Measurements from ENCODE around the gene NCAN. TPM values are rescaled to one million over a fixed set of nuclear protein-coding genes. Genes with fewer than 3 reads are reported as not detected.

Gene NCAN
- total RNA-seq, 4 donors from 2014 or later, result not detected

- TF ChIP-seq, protein P1, sequence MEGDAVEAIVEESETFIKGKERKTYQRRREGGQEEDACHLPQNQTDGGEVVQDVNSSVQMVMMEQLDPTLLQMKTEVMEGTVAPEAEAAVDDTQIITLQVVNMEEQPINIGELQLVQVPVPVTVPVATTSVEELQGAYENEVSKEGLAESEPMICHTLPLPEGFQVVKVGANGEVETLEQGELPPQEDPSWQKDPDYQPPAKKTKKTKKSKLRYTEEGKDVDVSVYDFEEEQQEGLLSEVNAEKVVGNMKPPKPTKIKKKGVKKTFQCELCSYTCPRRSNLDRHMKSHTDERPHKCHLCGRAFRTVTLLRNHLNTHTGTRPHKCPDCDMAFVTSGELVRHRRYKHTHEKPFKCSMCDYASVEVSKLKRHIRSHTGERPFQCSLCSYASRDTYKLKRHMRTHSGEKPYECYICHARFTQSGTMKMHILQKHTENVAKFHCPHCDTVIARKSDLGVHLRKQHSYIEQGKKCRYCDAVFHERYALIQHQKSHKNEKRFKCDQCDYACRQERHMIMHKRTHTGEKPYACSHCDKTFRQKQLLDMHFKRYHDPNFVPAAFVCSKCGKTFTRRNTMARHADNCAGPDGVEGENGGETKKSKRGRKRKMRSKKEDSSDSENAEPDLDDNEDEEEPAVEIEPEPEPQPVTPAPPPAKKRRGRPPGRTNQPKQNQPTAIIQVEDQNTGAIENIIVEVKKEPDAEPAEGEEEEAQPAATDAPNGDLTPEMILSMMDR (IDR thresholded peaks at IDR 0.05; ENCODE audit: low read depth), result no peak
Observed at GRCh38 chr19:19268453-19269385, 57.0 kb downstream of the NCAN start.

- TF ChIP-seq, protein P1 (IDR thresholded peaks at IDR 0.05; ENCODE audit: low read depth), result no peak
Observed at GRCh38 chr19:19269952-19270694, 58.4 kb downstream of the NCAN start.

DNA sequence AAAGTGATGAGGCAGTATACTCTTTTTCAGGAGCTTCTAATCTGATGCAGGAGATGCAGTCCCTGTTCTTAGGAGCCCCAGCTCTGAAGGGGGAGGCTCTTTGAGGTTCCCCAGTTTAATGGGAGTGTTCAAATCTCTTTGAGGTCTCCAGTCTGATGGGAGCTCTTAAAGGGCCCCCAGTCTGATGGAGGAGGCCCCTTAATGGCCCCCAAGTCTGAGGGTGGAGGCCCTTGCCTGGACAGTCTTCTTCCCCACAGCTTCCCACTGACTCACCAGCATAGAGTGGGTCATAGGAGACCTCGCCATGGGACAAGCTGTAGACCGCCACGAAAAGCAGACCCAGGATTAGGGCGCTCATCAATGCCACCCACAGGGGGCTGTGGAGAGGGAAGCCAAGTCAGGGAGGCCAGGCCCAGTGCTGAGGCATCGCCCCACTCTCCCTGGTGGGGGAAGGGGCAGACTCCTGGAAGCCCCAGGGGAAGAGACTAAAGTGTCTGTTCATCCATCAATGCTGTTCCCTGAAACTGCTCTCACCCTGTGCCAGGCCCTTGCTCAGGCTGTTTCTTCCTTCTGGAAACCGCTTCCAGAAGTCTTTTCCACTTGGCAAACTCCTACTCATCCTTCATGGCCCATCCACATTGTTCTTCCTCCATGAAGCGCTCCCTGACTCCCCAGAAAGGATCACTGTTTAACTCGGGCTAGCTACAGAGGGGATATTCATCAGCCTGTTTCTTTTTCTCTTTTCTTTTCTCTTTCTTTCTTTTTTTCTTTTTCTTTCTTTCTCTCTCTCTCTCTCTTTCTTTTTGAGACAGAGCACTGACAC is 59.2 kb downstream of the NCAN start:
- TF ChIP-seq, protein P1 (IDR thresholded peaks at IDR 0.05; ENCODE audit: low read depth), result no peak

DNA sequence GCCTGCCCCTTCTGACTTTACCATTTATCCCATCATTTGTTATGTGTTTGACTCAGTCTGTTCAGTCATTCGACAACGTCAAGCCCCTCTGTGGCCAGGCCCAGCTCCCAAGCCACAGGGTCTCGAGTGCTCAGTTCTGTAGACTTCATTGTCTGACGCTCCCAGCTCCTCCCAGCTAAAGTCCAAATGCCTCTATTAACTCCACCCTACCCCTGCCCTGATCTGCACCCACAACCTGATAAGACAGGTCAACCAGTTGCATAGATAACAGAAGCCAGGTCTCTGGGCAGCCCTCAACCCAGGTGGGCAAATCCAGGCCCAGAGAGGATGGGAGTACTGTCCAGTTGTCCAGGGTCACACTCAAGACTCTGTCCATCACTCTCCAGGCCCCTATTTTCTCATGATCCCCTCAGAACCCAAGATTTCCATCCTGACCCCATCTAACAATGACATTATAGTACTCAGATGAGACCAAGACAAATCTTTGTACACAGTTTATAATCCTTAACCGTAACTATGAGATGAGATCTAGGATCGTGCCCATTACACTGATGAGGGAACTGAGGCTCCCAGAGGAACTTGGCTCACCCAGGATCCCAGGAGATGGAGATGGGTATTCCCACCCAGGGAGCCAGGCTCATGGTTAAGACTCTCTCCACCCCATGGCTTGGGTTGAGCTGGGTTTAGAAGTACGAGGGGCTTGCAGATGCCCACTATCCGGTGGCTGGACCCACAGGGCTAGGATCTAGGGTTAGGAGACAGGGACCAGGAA is 60.3 kb downstream of the NCAN start:
- TF ChIP-seq, protein P1 (IDR thresholded peaks at IDR 0.05; ENCODE audit: low read depth), result no peak

DNA sequence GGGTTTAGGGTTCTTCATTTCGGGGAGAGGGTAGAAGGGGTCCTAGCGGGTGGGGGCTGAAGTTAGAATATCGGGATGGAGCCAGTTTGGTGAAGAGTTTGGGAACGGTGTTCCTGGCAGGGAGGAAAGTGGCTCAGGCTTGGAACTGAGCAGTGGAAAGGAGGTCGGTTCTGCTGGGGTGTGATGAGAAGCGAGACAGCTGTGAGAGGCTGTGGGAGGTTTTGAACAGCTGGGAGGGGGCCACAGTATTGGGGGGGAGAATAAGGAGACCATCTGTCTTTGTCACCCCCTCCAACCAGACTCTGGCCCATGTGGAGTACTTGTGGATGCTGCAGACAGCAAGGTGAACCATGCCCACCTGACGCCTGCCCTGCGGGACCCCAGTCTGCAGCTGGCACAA is 62.4 kb downstream of the NCAN start:
- TF ChIP-seq, protein P1 (IDR thresholded peaks at IDR 0.05; ENCODE audit: low read depth), result no peak

GRCh38 chr19:19274716-19275565 is 63.2 kb downstream of the NCAN start:
- TF ChIP-seq, protein P1 (IDR thresholded peaks at IDR 0.05; ENCODE audit: low read depth), result no peak
